ENCODE measurements around the gene JDP2. TPM values are rescaled to one million over a fixed set of nuclear protein-coding genes. Genes with fewer than 3 reads are reported as not detected.
A peak's percentile ranks its signal among the peaks of the same experiment; 100 is the strongest.

The JDP2 gene
- total RNA-seq, 4 donors from 2014 or later, result 82.3 to 147 (median 106) TPM

GRCh38 chr14:75431827-75432226 lies 4.0 kb downstream of the JDP2 start:
- H3K4me3 ChIP-seq, result no peak overlapping the region
- H3K9me3 ChIP-seq, result no peaks in the 10 kb centered on the region
- H3K27me3 ChIP-seq, result no peaks in the 10 kb centered on the region
- no peak for TF ChIP-seq POLR2A (IDR thresholded peaks at IDR 0.05)
- no peak for TF ChIP-seq CTCF (IDR thresholded peaks at IDR 0.05)
- no peak for TF ChIP-seq EP300 (IDR thresholded peaks at IDR 0.05)
- peaks cover 0 to 83% (median 36%) of the 10 kb centered on the region in 4 donors for H3K4me1 ChIP-seq
- DNase-seq (ENCODE audit: low spot score in 2 of 2), result no peak
- 83 to 86% methylated on average over 4 of the region's 4 CpGs for WGBS, 2 donors
- peaks cover 0 to 38% (median 0%) of the 10 kb centered on the region in 3 donors for H3K36me3 ChIP-seq
- H3K27ac ChIP-seq, result peak overlapping the region in 2 of 4 donors; percentile 94 to 95

GRCh38 chr14:75432411-75432810 lies 4.6 kb downstream of the JDP2 start:
- DNase-seq (ENCODE audit: low spot score in 2 of 2), result no peak
- Histone ChIP-seq H3K27ac (peak overlapping the region in 1 of 4 donors; percentile 17), H3K4me3 (no peak overlapping the region), H3K4me1 (peaks cover 0 to 83% (median 38%) of the 10 kb centered on the region in 4 donors), H3K27me3 (no peaks in the 10 kb centered on the region), H3K36me3 (peaks cover 0 to 39% (median 0%) of the 10 kb centered on the region in 3 donors), H3K9me3 (no peaks in the 10 kb centered on the region)
- WGBS, 2 donors, result 83 to 85% methylated on average over 8 of the region's 8 CpGs
- no peak for TF ChIP-seq POLR2A (IDR thresholded peaks at IDR 0.05)
- no peak for TF ChIP-seq EP300 (IDR thresholded peaks at IDR 0.05)
- TF ChIP-seq CTCF (IDR thresholded peaks at IDR 0.05), result no peak

- Histone ChIP-seq H3K4me3 (no peak overlapping the region), H3K27me3 (no peaks in the 10 kb centered on the region), H3K36me3 (peaks cover 0 to 52% (median 0%) of the 10 kb centered on the region in 3 donors), H3K9me3 (no peaks in the 10 kb centered on the region), H3K27ac (no peak overlapping the region), H3K4me1 (peaks cover 0 to 94% (median 41%) of the 10 kb centered on the region in 4 donors)
- TF ChIP-seq CTCF (IDR thresholded peaks at IDR 0.05), result no peak
- no peak for TF ChIP-seq EP300 (IDR thresholded peaks at IDR 0.05)
- TF ChIP-seq POLR2A (IDR thresholded peaks at IDR 0.05), result no peak
- DNase-seq (ENCODE audit: low spot score in 2 of 2), result no peak
- 75 to 79% methylated on average over 6 of the region's 6 CpGs for WGBS, 2 donors
Observed at GRCh38 chr14:75433631-75434071, 5.8 kb downstream of the JDP2 start.

GRCh38 chr14:75434138-75434889 lies 6.5 kb downstream of the JDP2 start:
- Histone ChIP-seq H3K27ac (peak overlapping the region in 1 of 4 donors; percentile 26), H3K36me3 (peaks cover 0 to 58% (median 0%) of the 10 kb centered on the region in 3 donors), H3K27me3 (no peaks in the 10 kb centered on the region), H3K4me1 (peaks cover 0 to 94% (median 35%) of the 10 kb centered on the region in 4 donors), H3K4me3 (no peak overlapping the region), H3K9me3 (no peaks in the 10 kb centered on the region)
- TF ChIP-seq EP300 (IDR thresholded peaks at IDR 0.05) (no peak), CTCF (IDR thresholded peaks at IDR 0.05) (no peak), POLR2A (IDR thresholded peaks at IDR 0.05) (no peak)
- 76 to 82% methylated on average over 6 of the region's 6 CpGs for WGBS, 2 donors
- DNase-seq (ENCODE audit: low spot score in 2 of 2), result no peak

- no peak for TF ChIP-seq EP300 (IDR thresholded peaks at IDR 0.05)
- TF ChIP-seq CTCF (IDR thresholded peaks at IDR 0.05), result no peak
- TF ChIP-seq POLR2A (IDR thresholded peaks at IDR 0.05), result no peak
- H3K27me3 ChIP-seq, result no peaks in the 10 kb centered on the region
- no peaks in the 10 kb centered on the region for H3K9me3 ChIP-seq
- peaks cover 0 to 64% (median 0%) of the 10 kb centered on the region in 3 donors for H3K36me3 ChIP-seq
- whole genome bisulfite sequencing, 2 donors, result 83 to 86% methylated on average over 6 to 9 of the region's 9 CpGs
- no peak overlapping the region for H3K4me3 ChIP-seq
- peaks cover 0 to 94% (median 30%) of the 10 kb centered on the region in 4 donors for H3K4me1 ChIP-seq
- no peak overlapping the region for H3K27ac ChIP-seq
- no peak for DNase-seq (ENCODE audit: low spot score in 2 of 2)
Observed at GRCh38 chr14:75434890-75435248, 7.0 kb downstream of the JDP2 start.
